Kidney tubule cell (primary cell): ENCODE data around the gene MTX1.
"Not testable (repeated sequence)": the region's sequence is repeated elsewhere in the genome, so short reads cannot be mapped to it uniquely, and the experiment has no call there.

Experiments
- DNase-seq: peaks from one replicate; pipeline ENCODE4 v3.0.0-alpha.2; 2018; ENCODE audit warnings: low spot score

MTX1 gene

GRCh38 chr1:155189926-155190325 lies 18.6 kb upstream of the MTX1 start:
- DNase-seq, result not testable (repeated sequence)

GRCh38 chr1:155191904-155192303 lies 16.6 kb upstream of the MTX1 start:
- DNase-seq, result peak; percentile 58

GRCh38 chr1:155192346-155193274 lies 15.9 kb upstream of the MTX1 start:
- DNase-seq, result peak; percentile 85

DNA sequence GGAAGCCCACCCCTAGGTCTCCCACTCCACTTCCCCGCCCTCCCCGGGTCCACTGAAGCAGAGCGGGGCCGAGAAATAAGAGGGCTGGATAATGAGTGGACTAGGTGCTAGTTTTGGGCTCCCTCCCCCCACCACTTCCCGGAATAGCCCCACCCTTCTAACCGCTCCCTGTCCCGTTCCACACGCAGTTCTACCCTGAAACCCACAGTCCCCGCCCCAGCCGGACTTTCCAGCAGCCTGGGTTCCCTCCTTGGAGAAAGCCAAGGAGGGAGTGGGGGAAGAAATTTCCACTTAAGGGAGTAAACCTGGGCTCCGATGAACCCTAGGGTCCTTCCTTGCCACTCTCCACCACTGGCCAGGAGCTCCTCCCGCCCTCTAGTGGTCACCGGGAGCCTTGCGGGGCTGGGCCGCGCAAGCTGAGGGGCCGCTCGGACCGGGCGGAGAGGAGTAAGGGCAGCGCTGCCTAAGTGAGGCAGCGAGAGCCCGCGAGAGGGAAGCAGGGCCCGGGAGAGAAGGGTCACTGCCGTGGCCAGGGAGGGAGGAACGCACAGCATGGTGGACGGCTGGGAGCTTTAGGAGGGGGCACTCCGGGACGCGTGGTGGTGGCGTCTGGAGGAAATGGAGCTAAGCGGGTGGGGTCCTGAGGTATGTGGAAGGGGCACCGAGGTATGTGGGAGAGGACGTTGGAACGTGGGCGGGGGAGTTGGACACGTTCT lies 15.1 kb upstream of the MTX1 start:
- DNase-seq, result peak; percentile 97

DNA sequence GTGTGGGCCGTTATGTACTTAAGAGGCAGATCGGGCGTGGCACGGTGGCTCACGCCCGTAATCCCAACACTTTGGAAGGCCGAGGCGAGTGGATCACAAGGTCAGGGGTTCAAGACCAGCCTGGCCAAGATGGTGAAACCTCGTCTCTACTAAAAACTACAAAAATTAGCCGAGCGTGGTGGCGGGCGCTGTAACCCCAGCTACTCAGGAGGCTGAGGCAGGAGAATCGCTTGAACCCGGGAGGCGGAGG lies 14.6 kb upstream of the MTX1 start:
- not testable (repeated sequence) for DNase-seq

DNA sequence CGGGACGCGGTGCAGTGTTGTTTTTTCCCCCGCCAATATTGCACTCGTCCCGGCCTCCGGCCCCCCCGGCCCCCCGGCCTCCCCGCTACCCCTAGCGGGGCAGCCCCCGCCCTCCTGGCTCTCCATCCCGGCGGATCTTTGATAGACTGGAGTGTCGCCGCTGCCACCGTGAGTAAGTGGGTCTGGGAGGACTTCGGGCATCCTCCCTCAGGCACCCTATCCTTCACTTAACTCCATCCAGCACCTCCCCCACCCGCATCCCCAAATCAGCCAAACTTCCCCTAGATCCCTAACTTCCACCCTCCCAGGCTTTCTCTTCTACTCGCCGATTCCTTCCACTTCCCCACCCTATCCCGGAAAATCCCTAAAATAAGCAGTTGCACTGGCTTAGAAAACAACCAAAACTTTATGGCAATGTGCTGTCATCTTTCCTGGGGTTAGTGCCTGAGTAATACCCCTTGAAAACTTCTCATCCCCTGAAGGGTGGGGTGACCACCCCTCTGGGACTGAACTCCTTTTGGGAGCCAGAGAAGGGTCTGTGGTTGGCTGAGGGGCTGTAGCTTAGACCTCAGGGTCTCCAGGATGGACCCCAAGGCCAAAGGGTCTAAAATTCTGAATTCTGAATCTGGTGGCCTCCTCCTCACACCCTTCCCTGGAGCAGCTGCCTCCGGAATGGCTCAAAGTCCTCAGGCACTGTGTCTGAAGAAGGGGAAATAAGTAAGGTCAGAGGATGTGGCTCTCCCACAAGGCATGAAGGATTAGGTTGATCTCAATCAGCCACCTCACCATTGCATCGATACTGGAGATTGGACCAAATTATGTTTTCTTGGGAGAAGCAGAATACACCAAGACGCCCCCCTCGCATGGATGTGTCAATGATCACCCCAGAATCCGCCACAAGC lies 13.0 kb upstream of the MTX1 start:
- DNase-seq, result no peak

DNA sequence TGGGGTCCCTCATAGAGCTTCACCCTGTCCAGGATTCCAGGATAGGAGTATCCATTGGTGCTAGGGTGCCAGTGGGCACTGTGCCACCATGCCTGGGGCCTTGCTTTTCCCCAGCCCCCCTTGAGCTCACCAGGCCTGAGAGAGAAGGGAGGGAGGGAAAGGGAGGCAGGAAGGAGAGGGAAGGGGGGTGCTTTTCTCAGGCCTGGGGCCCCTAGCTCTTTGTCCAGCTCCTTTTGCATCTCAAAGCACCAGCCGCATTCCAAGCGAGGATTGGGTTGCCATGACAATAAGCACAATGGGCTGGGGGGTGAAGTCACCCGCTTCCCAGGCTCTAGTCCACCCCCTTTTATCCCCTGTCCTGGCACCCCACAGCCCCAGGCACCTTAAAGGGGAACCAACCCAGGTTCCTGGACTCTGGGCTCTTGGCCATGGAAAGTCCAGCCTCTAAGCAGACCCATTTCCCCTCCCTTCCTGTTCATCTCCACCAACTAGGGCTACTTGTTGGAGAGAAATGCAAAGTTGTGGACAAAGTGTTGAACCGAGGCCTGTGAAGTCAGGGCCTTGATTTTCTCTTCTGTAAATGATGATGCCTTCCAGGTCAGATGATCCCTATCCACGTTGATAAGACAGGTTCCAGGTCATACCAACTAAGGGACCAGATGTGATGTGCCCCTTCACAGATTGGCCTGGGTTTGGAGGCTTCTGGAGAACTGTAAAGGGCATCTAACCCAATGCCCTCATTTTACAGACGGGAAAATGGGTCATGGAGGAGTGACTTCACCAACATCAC lies 12.2 kb upstream of the MTX1 start:
- no peak for DNase-seq

DNA sequence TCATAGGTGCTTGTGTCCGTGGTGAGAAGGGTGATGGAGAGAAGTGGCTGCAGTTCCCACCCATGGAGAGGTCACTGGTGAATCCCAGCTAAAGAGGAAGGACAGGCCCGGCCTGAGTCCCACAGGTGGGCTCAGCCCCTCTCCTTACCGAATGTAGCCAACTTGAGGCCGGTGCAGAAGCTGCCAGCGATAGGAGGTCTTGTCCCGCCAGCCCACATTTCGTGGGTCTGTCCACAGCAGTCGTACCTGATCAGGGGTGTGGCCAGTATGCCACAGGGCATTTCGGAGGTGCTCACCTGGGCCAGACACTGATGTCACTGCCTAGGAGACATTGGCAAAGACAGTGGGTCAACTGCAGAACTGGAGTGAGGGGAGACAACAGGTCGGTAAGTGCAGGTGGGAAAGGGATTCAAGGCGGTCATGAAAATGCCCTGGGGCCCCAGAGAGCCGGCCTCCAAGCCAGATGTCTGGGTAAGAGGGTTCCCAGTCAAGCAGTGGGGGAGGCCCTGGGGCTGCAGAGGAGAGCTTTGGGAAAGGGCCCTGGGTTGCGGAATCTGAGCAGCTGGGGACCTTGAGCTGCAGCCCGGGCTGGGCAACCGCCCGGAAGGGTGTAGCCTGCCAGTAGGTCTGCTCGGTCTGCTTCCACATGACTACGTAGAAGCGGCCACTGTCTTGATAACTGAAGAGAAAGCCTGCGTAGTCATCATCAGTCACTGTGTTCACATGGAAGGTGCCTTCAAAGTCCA lies 11.4 kb upstream of the MTX1 start:
- no peak for DNase-seq

GRCh38 chr1:155197901-155198546 lies 10.5 kb upstream of the MTX1 start:
- no peak for DNase-seq

DNA sequence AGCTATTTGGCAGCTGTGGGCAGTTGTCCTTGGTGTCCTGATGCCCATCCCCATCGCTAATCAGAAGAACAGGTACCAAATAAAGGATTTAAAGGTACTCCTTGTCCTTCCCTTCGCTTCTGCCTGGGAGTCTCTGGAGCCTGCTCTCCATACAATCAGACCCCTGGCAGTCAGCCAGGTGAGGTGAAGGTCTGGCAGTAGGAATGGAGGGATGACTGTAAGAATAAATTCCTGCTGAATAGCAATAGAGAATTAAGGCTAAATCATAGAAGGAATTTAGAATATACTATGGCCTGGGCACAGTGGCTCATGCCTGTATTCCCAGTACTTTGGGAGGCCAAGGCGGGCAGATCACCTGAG lies 10.0 kb upstream of the MTX1 start:
- no peak for DNase-seq

GRCh38 chr1:155199792-155200191 lies 8.7 kb upstream of the MTX1 start:
- DNase-seq, result no peak

- no peak for DNase-seq
Measured at GRCh38 chr1:155200920-155201319, 7.6 kb upstream of the MTX1 start.

GRCh38 chr1:155202198-155202597 lies 6.3 kb upstream of the MTX1 start:
- DNase-seq, result no peak

- DNase-seq, result no peak
Measured at GRCh38 chr1:155202731-155203515, 5.6 kb upstream of the MTX1 start.

DNA sequence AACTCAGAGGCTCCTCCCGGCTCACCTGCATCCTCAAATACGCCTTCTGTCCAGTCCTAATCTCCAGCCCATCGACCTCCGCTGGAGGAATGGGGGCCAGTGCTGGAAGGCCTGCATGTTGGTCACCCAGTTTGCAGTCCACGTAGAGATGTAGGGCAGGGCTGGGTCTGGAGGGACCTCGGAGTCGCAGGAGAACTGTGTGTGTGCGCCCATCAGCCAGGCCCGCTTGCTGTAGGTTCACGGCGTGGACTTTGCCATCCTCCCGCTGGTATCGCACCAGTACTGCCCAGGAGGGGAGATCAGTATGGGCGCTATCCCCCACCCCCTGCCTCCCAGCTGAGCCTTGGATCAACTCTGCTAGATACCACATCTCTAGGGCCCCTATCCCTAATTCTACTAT lies 3.5 kb upstream of the MTX1 start:
- DNase-seq, result no peak

- DNase-seq, result no peak
Measured at GRCh38 chr1:155205969-155206593, 2.4 kb upstream of the MTX1 start.

- DNase-seq, result peak; percentile 85
Measured at GRCh38 chr1:155206891-155207805, 1.3 kb upstream of the MTX1 start.
